GM12878 (cell line): ENCODE measurements around the gene OR10G8. TPM values are rescaled to one million over a fixed set of nuclear protein-coding genes. Genes with fewer than 3 reads are reported as not detected.

ENCODE experiments used
- ATAC-seq: fragments of 200-7000 bp; cut with Tn5 transposase; 3 replicates; pipeline ENCODE4 v1.9.1; 2020; ENCODE audit warnings: mild to moderate bottlenecking, moderate library complexity
- BruUV-seq: library from RNA; stranded (reverse); fragments of 400-500 nt; replicated peaks from 2 replicates; lab custom pipeline; 2021; lab: Mats Ljungman, UMichigan
- CTCF ChIA-PET: fragments of 300-600 bp; sonication (Branson Sonifier 250); formaldehyde crosslinking; extraction: SDS; loops from one replicate; lab custom pipeline; 2021; ENCODE audit warnings: inconsistent platforms; lab: Yijun Ruan, JAX
- POLR2A ChIA-PET: fragments of 350-600 bp; formaldehyde crosslinking; extraction: SDS; loops from one replicate; lab custom pipeline; 2021; ENCODE audit warnings: inconsistent platforms; lab: Charles Lee
- RAD21 ChIA-PET: fragments of 300-600 bp; sonication (Branson Sonifier 250); formaldehyde crosslinking; loops from one replicate; lab custom pipeline; 2023; ENCODE audit warnings: antibody characterized with exemption; ENCODE audit not compliant: unreplicated experiment; lab: Charles Lee
- SMC1A ChIA-PET: fragments of 300-600 bp; sonication (Branson Sonifier 250); formaldehyde crosslinking; loops from one replicate; lab custom pipeline; 2023; ENCODE audit not compliant: unreplicated experiment, uncharacterized antibody; lab: Charles Lee
- DNase-seq: peaks from one replicate; pipeline ENCODE4 v3.0.0-alpha.2; 2011; ENCODE audit warnings: low read depth, low spot score
- FAIRE-seq: peaks from 3 replicates; lab custom pipeline; 2011; peaks lifted over from hg19 to GRCh38; lab: Jason Lieb, UNC
- H2AFZ ChIP-seq: 2 replicates; pipeline ENCODE4 v1.6.0; 2011; ENCODE audit warnings: low read depth, low read length, control low read depth; ENCODE audit not compliant: control insufficient read depth
- H3K27ac ChIP-seq: 2 replicates; pipeline ENCODE4 v1.5.1; 2011; ENCODE audit warnings: control low read depth; ENCODE audit not compliant: control insufficient read depth, insufficient read depth
- H3K27me3 ChIP-seq, 2 experiments: replicated peaks in 1 of 2; 2 replicates each; pipeline versions ENCODE4 v1.6.0 to v1.6.1; 2011; ENCODE audit warnings: low read length in 1 of 2; ENCODE audit not compliant: control insufficient read depth in 2 of 2, insufficient read depth in 2 of 2
- H3K36me3 ChIP-seq, 2 experiments: 2 replicates each; pipeline ENCODE4 v1.5.1; 2011; ENCODE audit warnings: low read length in 1 of 2; ENCODE audit not compliant: control insufficient read depth in 2 of 2, insufficient read depth in 2 of 2
- H3K4me1 ChIP-seq: 2 replicates; pipeline ENCODE4 v1.6.1; 2011; ENCODE audit warnings: mild to moderate bottlenecking, low read length, moderate library complexity, mixed read lengths; ENCODE audit not compliant: control insufficient read depth, insufficient read depth
- H3K4me2 ChIP-seq: 2 replicates; pipeline ENCODE4 v1.6.0; 2011; ENCODE audit warnings: control low read depth; ENCODE audit not compliant: control insufficient read depth, insufficient read depth
- H3K4me3 ChIP-seq: fragments of 200-600 bp; sonication (generic); 2 replicates; pipeline ENCODE4 v1.5.1; 2016
- H3K79me2 ChIP-seq: 2 replicates; pipeline ENCODE4 v1.6.0; 2011; ENCODE audit warnings: low read length; ENCODE audit not compliant: control insufficient read depth, insufficient read depth
- H3K9ac ChIP-seq: 2 replicates; pipeline ENCODE4 v1.8.0; 2011; ENCODE audit warnings: low read length, control low read depth, mixed read lengths; ENCODE audit not compliant: control insufficient read depth, insufficient read depth
- H3K9me3 ChIP-seq: replicated peaks from 3 replicates; pipeline ENCODE4 v1.5.1; 2011; ENCODE audit warnings: mild to moderate bottlenecking, low read length; ENCODE audit not compliant: control insufficient read depth, insufficient read depth
- H4K20me1 ChIP-seq: 2 replicates; pipeline ENCODE4 v1.6.0; 2011; ENCODE audit not compliant: control insufficient read depth, insufficient read depth
- BCLAF1 ChIP-seq: fragments of 450-650 bp; IDR thresholded peaks from 2 replicates; pipeline ENCODE4 v1.6.1; 2017; ENCODE audit warnings: antibody characterized with exemption, mild to moderate bottlenecking, moderate library complexity
- CEBPB ChIP-seq, 2 experiments: fragments of 150-350 bp in 1 of 2; IDR thresholded peaks; 2 replicates each; pipeline ENCODE4 v1.6.1; 2012 to 2014; ENCODE audit warnings: low read depth in 2 of 2, low read length in 2 of 2, borderline replicate concordance in 1 of 2, inconsistent platforms in 1 of 2
- CHD1 ChIP-seq: IDR thresholded peaks from 2 replicates; pipeline ENCODE4 v1.6.1; 2012; ENCODE audit warnings: low read depth, low read length, improper control_type of control experiment
- LARP7 ChIP-seq: fragments of 450-650 bp; IDR thresholded peaks from 2 replicates; pipeline ENCODE4 v1.6.1; 2017; ENCODE audit warnings: mild to moderate bottlenecking
- PML ChIP-seq: IDR thresholded peaks from 2 replicates; pipeline ENCODE4 v1.6.1; 2012; ENCODE audit warnings: low read length, inconsistent platforms
- POLR2AphosphoS5 ChIP-seq: IDR thresholded peaks from 2 replicates; pipeline ENCODE4 v1.6.1; 2011; ENCODE audit warnings: mild to moderate bottlenecking, low read length, inconsistent platforms
- RBBP5 ChIP-seq: fragments of 200-600 bp; sonication (generic); conservative IDR thresholded peaks from 2 replicates; pipeline ENCODE4 v1.6.1; 2016
- RCOR1 ChIP-seq: conservative IDR thresholded peaks from 2 replicates; pipeline ENCODE4 v1.6.1; 2012; ENCODE audit warnings: low read depth, low read length, improper control_type of control experiment
- YY1 ChIP-seq: IDR thresholded peaks from 2 replicates; pipeline ENCODE4 v1.6.1; 2011; ENCODE audit warnings: low read depth, mild to moderate bottlenecking, low read length
- ZNF207 ChIP-seq: fragments of 450-650 bp; IDR thresholded peaks from 2 replicates; pipeline ENCODE4 v1.6.1; 2014; ENCODE audit warnings: antibody characterized with exemption, mild to moderate bottlenecking, borderline replicate concordance
- ZNF384 ChIP-seq: IDR thresholded peaks from 2 replicates; pipeline ENCODE4 v1.6.1; 2012; ENCODE audit warnings: low read depth, mild to moderate bottlenecking, low read length, improper control_type of control experiment, borderline replicate concordance
- WGBS: methylation state at CpG from one replicate; pipeline ENCODE4 v1.1.6; 2016; ENCODE audit warnings: low lambda C conversion rate; ENCODE audit not compliant: insufficient replicate concordance, insufficient coverage; ENCODE audit errors: missing lambda C conversion rate; 5-methylcytosine and 5-hydroxymethylcytosine counted together
- in situ Hi-C: fragments of 300-500 bp; cut with MboI; formaldehyde crosslinking; loops from 9 replicates; pipeline ENCODE4 v1.14.3; 2018; ENCODE audit warnings: mixed read lengths
- intact Hi-C: fragments of 100-400 bp; cut with micrococcal nuclease; formaldehyde crosslinking; loops from one replicate; pipeline ENCODE4 v1.14.2; 2022; ENCODE audit not compliant: unreplicated experiment
- polyA plus RNA-seq, 11 experiments: library from polyadenylated mRNA; depleted of rRNA in 4 of 11; unstranded in 6 of 11; stranded (reverse) in 5 of 11; fragments of >200 nt; fragmentation: Nextera tagmentation in 4 of 11; fragmentation: Illumina TruSeq in 1 of 11; extraction: Ambion mirVana in 4 of 11; extraction: Trizol in 1 of 11; gene quantifications; 1 replicate in 1 of 11; 2 replicates in 10 of 11; pipeline versions ENCODE4 v1.2.1 to v1.2.3, GENCODE V29; 2011 to 2016; ENCODE audit warnings: inconsistent platforms in 2 of 11, missing spikeins in 2 of 11, low read depth in 1 of 11
- total RNA-seq, 4 experiments: library from RNA; depleted of rRNA in 3 of 4; stranded (reverse); fragments of >200 nt in 3 of 4; fragmentation: Illumina TruSeq in 1 of 4; extraction: Trizol in 1 of 4; gene quantifications; 2 replicates each; pipeline versions ENCODE4 v1.2.1 to v1.2.3, GENCODE V29; 2013 to 2021
- TF ChIP-seq, protein P1 (sequence below): fragments of 450-650 bp; IDR thresholded peaks from 2 replicates; pipeline ENCODE4 v1.6.1; 2017; ENCODE audit warnings: mild to moderate bottlenecking
- TF ChIP-seq, protein P2 (sequence below): IDR thresholded peaks from 2 replicates; pipeline ENCODE4 v1.6.1; 2012; ENCODE audit warnings: low read depth, low read length, improper control_type of control experiment
- TF ChIP-seq, protein P3 (sequence below): fragments of 450-650 bp; formaldehyde crosslinking; IDR thresholded peaks from 2 replicates; pipeline ENCODE4 v1.4.0; 2020; ENCODE audit warnings: mild to moderate bottlenecking, moderate library complexity

OR10G8 gene
- total and polyA plus RNA-seq, 10 of the 15 experiments (the other 5 are each of a cell fraction or from before 2014, with no cell fraction given) = not detected

- TF ChIP-seq, protein P1, sequence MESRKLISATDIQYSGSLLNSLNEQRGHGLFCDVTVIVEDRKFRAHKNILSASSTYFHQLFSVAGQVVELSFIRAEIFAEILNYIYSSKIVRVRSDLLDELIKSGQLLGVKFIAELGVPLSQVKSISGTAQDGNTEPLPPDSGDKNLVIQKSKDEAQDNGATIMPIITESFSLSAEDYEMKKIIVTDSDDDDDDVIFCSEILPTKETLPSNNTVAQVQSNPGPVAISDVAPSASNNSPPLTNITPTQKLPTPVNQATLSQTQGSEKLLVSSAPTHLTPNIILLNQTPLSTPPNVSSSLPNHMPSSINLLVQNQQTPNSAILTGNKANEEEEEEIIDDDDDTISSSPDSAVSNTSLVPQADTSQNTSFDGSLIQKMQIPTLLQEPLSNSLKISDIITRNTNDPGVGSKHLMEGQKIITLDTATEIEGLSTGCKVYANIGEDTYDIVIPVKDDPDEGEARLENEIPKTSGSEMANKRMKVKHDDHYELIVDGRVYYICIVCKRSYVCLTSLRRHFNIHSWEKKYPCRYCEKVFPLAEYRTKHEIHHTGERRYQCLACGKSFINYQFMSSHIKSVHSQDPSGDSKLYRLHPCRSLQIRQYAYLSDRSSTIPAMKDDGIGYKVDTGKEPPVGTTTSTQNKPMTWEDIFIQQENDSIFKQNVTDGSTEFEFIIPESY = no peak
- TF ChIP-seq, all 136 proteins: peak for 0
Observed at GRCh38 chr11:124071623-124071948, 45.0 kb downstream of the OR10G8 start (continued).

DNA sequence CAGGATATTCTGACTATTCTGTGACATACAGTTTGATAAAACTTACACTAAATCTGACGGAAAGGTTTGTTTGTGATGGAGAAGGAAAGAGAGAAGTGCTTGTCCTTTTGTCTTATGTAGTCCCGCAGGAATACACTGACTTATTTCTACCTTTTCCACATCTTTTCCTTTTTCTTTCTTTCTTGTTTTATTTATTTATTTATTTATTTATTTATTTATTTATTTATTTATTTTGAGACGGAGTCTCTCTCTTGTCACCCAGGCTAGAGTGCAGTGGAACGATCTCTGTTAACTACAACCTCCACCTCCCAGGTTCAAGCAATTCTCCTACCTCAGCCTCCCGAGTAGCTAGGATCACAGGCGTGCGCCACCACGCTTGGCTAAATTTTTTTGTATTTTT lies 45.5 kb downstream of the OR10G8 start:
- no peak for ATAC-seq
- H3K27ac ChIP-seq = no peak overlapping the region
- no peaks in the 10 kb centered on the region for H3K36me3 ChIP-seq
- no TSS peak for BruUV-seq
- no peaks in the 10 kb centered on the region for H3K79me2 ChIP-seq
- 75% methylated on average over 8 of the region's 8 CpGs for WGBS
- CTCF ChIA-PET = interaction anchor here (0.7 to 8.6 kb wide), 24 partner anchors 9 to 513 kb away, joined by 3 to 89 read pairs (median 4); partner anchors contain the start of gene VWA5A
- RAD21 ChIA-PET = interaction anchor here (0.9 to 5.1 kb wide), 5 partner anchors 116 to 262 kb away, joined by 3 to 28 read pairs (median 4); no protein-coding TSS in a partner anchor
- intact Hi-C loops (no loop called here), in situ Hi-C loops (loop anchor here (5.0 to 10.0 kb wide), 2 partner anchors 125 to 513 kb away; no protein-coding TSS in a partner anchor)
- FAIRE-seq = no peak
- DNase-seq = no peak
- SMC1A ChIA-PET = interaction anchor here (0.9 to 1.6 kb wide), 6 partner anchors 29 to 514 kb away, joined by 3 to 23 read pairs (median 5); partner anchors contain the start of gene VWA5A
- H3K4me2 ChIP-seq = no peak overlapping the region
- POLR2A ChIA-PET = no interaction called here
- H4K20me1 ChIP-seq = no peaks in the 10 kb centered on the region
- no peak overlapping the region for H3K4me3 ChIP-seq
- H3K27me3 ChIP-seq = peaks cover 0 to 2% of the 10 kb centered on the region in 2 experiments; a peak in 1 of 4 replicates
- peaks cover 19% of the 10 kb centered on the region for H3K4me1 ChIP-seq
- H3K9me3 ChIP-seq = no peaks in the 10 kb centered on the region; the same call in 2 of the 3 replicates
- no peak overlapping the region for H3K9ac ChIP-seq
- no peak overlapping the region for H2AFZ ChIP-seq
- TF ChIP-seq BCLAF1 (no peak), RCOR1 (no peak), YY1 (no peak), PML (no peak), CHD1 (no peak), CEBPB (IDR thresholded peaks at IDR 0.05; ENCODE audit: borderline replicate concordance in 1 of 2, low read depth in 2 of 2, low read length in 2 of 2) (no peak), POLR2AphosphoS5 (no peak), RBBP5 (no peak), ZNF207 (no peak), ZNF384 (no peak), LARP7 (no peak)
- TF ChIP-seq, protein P2, sequence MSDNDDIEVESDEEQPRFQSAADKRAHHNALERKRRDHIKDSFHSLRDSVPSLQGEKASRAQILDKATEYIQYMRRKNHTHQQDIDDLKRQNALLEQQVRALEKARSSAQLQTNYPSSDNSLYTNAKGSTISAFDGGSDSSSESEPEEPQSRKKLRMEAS = no peak
- TF ChIP-seq, protein P3, sequence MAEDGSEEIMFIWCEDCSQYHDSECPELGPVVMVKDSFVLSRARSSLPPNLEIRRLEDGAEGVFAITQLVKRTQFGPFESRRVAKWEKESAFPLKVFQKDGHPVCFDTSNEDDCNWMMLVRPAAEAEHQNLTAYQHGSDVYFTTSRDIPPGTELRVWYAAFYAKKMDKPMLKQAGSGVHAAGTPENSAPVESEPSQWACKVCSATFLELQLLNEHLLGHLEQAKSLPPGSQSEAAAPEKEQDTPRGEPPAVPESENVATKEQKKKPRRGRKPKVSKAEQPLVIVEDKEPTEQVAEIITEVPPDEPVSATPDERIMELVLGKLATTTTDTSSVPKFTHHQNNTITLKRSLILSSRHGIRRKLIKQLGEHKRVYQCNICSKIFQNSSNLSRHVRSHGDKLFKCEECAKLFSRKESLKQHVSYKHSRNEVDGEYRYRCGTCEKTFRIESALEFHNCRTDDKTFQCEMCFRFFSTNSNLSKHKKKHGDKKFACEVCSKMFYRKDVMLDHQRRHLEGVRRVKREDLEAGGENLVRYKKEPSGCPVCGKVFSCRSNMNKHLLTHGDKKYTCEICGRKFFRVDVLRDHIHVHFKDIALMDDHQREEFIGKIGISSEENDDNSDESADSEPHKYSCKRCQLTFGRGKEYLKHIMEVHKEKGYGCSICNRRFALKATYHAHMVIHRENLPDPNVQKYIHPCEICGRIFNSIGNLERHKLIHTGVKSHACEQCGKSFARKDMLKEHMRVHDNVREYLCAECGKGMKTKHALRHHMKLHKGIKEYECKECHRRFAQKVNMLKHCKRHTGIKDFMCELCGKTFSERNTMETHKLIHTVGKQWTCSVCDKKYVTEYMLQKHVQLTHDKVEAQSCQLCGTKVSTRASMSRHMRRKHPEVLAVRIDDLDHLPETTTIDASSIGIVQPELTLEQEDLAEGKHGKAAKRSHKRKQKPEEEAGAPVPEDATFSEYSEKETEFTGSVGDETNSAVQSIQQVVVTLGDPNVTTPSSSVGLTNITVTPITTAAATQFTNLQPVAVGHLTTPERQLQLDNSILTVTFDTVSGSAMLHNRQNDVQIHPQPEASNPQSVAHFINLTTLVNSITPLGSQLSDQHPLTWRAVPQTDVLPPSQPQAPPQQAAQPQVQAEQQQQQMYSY = no peak
